PC-9 (cell line): ENCODE results near the gene RIPOR3. TPM values are rescaled to one million over a fixed set of nuclear protein-coding genes. Genes with fewer than 3 reads are reported as not detected.

Experiments
- BruUV-seq: library from RNA; stranded (reverse); fragments of 400-500 nt; replicated peaks from 2 replicates; lab custom pipeline; 2021; lab: Mats Ljungman, UMichigan
- CTCF ChIA-PET: fragments of 300-600 bp; sonication (Branson Sonifier 250); formaldehyde crosslinking; loops from one replicate; lab custom pipeline; 2022; ENCODE audit warnings: antibody characterized with exemption; lab: Charles Lee
- POLR2A ChIA-PET: fragments of 300-600 bp; sonication (Branson Sonifier 250); formaldehyde crosslinking; loops from one replicate; lab custom pipeline; 2022; ENCODE audit warnings: antibody characterized with exemption; ENCODE audit not compliant: unreplicated experiment; lab: Charles Lee
- DNase-seq, 2 experiments: peaks; one replicate each; pipeline versions ENCODE4 v3.0.0 to v3.0.0-alpha.2; 2015 to 2022; ENCODE audit warnings: mixed read lengths in 1 of 2
- H2AFZ ChIP-seq: fragments of 200-600 bp; sonication (generic); 2 replicates; pipeline ENCODE4 v1.8.1; 2017; ENCODE audit warnings: antibody characterized with exemption
- H3F3A ChIP-seq: fragments of 200-600 bp; sonication (generic); 2 replicates; pipeline ENCODE4 v1.8.1; 2017; ENCODE audit warnings: antibody characterized with exemption, mild to moderate bottlenecking, low read depth; ENCODE audit not compliant: insufficient read depth
- H3K27ac ChIP-seq: fragments of 200-600 bp; sonication (generic); 2 replicates; pipeline ENCODE4 v1.6.1; 2016; ENCODE audit warnings: mixed run types
- H3K27me3 ChIP-seq: fragments of 200-600 bp; sonication (generic); 2 replicates; pipeline ENCODE4 v1.6.1; 2016; ENCODE audit warnings: low read depth, mixed run types; ENCODE audit not compliant: insufficient read depth
- H3K36me3 ChIP-seq: fragments of 200-600 bp; sonication (generic); 2 replicates; pipeline ENCODE4 v1.6.1; 2016; ENCODE audit warnings: low read depth, mixed run types
- H3K4me1 ChIP-seq: fragments of 200-600 bp; sonication (generic); replicated peaks from 2 replicates; pipeline ENCODE4 v1.6.1; 2016; ENCODE audit warnings: mixed run types; ENCODE audit not compliant: insufficient read depth
- H3K4me2 ChIP-seq: fragments of 200-600 bp; sonication (generic); 2 replicates; pipeline ENCODE4 v1.6.1; 2017; ENCODE audit warnings: mixed run types
- H3K4me3 ChIP-seq: fragments of 200-600 bp; sonication (generic); 2 replicates; pipeline ENCODE4 v1.6.1; 2016; ENCODE audit warnings: mixed run types
- H3K79me2 ChIP-seq: fragments of 200-600 bp; sonication (generic); 2 replicates; pipeline ENCODE4 v1.6.1; 2017; ENCODE audit warnings: low read depth, mixed run types
- H3K9me2 ChIP-seq: fragments of 200-600 bp; sonication (generic); 2 replicates; pipeline ENCODE4 v1.8.1; 2017; ENCODE audit warnings: mild to moderate bottlenecking; ENCODE audit not compliant: insufficient read depth
- H3K9me3 ChIP-seq: fragments of 200-600 bp; sonication (generic); 2 replicates; pipeline ENCODE4 v1.8.1; 2016; ENCODE audit warnings: low read depth; ENCODE audit not compliant: insufficient read depth
- H4K20me1 ChIP-seq: fragments of 200-600 bp; sonication (generic); 2 replicates; pipeline ENCODE4 v1.8.1; 2017; ENCODE audit not compliant: insufficient read depth
- CTCF ChIP-seq: fragments of 200-600 bp; sonication (generic); conservative IDR thresholded peaks from 2 replicates; pipeline ENCODE4 v1.6.1; 2017; ENCODE audit warnings: mixed run types, antibody characterized with exemption, mild to moderate bottlenecking, moderate library complexity
- EZH2 ChIP-seq: fragments of 200-600 bp; sonication (generic); IDR thresholded peaks from 2 replicates; pipeline ENCODE4 v1.8.0; 2017; ENCODE audit warnings: antibody characterized with exemption, low read depth
- intact Hi-C: fragments of 100-400 bp; cut with micrococcal nuclease; formaldehyde crosslinking; loops from one replicate; pipeline ENCODE4 v1.10.0; 2022; ENCODE audit not compliant: unreplicated experiment
- total RNA-seq: library from RNA; stranded (reverse); gene quantifications from 2 replicates; pipeline ENCODE4 v1.2.3, GENCODE V29; 2021

Gene RIPOR3
- total RNA-seq, 1 experiment from 2014 or later: 6.3 TPM

- Histone ChIP-seq H3K79me2 (no peaks in the 10 kb centered on the region), H3K4me2 (no peak overlapping the region), H3K27ac (no peak overlapping the region), H3K36me3 (no peaks in the 10 kb centered on the region), H3F3A (peaks cover 35% of the 10 kb centered on the region; the same call in 1 of the 2 replicates), H3K9me3 (no peaks in the 10 kb centered on the region), H3K27me3 (no peaks in the 10 kb centered on the region), H3K4me3 (no peak overlapping the region), H4K20me1 (no peaks in the 10 kb centered on the region), H3K9me2 (no peaks in the 10 kb centered on the region), H2AFZ (no peak overlapping the region), H3K4me1 (peaks cover 40% of the 10 kb centered on the region)
- CTCF ChIA-PET: no interaction called here
- TF ChIP-seq EZH2: no peak
- TF ChIP-seq CTCF: no peak
- BruUV-seq: no TSS peak
- POLR2A ChIA-PET: interaction anchor here (0.5 to 0.7 kb wide), 2 partner anchors 71 to 138 kb away, joined by 3 to 16 read pairs; no protein-coding TSS in a partner anchor
- DNase-seq: no peak
- intact Hi-C loops: no loop called here
These were observed 58.0 kb downstream of the RIPOR3 start for GRCh38 chr20:50633361-50633760.

- Histone ChIP-seq H3K36me3 (no peaks in the 10 kb centered on the region), H3K27me3 (no peaks in the 10 kb centered on the region), H3K4me3 (no peak overlapping the region), H3K27ac (no peak overlapping the region), H3K4me1 (peaks cover 34% of the 10 kb centered on the region), H3K9me3 (no peaks in the 10 kb centered on the region), H3K9me2 (no peaks in the 10 kb centered on the region), H3F3A (peaks cover 37% of the 10 kb centered on the region; the same call in 1 of the 2 replicates), H3K4me2 (no peak overlapping the region), H4K20me1 (no peaks in the 10 kb centered on the region), H3K79me2 (no peaks in the 10 kb centered on the region), H2AFZ (no peak overlapping the region)
- ChIA-PET CTCF (interaction anchor here (0.5 kb wide), 1 partner anchor 26 kb away, joined by 3 read pairs; no protein-coding TSS in a partner anchor), POLR2A (interaction anchor here (0.5 kb wide), 1 partner anchor 137 kb away, joined by 3 read pairs; no protein-coding TSS in a partner anchor)
- intact Hi-C loops: no loop called here
- DNase-seq: no peak
- TF ChIP-seq CTCF (no peak), EZH2 (no peak)
- no TSS peak for BruUV-seq
These were observed 58.6 kb downstream of the RIPOR3 start for GRCh38 chr20:50632701-50633100.

GRCh38 chr20:50632236-50632635, 59.1 kb downstream of the RIPOR3 start:
- POLR2A ChIA-PET: interaction anchor here (0.5 kb wide), 1 partner anchor 137 kb away, joined by 24 read pairs; no protein-coding TSS in a partner anchor
- H4K20me1 ChIP-seq: no peaks in the 10 kb centered on the region
- CTCF ChIA-PET: interaction anchor here (0.5 kb wide), 1 partner anchor 27 kb away, joined by 3 read pairs; no protein-coding TSS in a partner anchor
- peaks cover 29% of the 10 kb centered on the region for H3K4me1 ChIP-seq
- intact Hi-C loops: no loop called here
- H3K27me3 ChIP-seq: no peaks in the 10 kb centered on the region
- TF ChIP-seq EZH2: no peak
- no peak for TF ChIP-seq CTCF
- H3K36me3 ChIP-seq: no peaks in the 10 kb centered on the region
- no peak for DNase-seq
- H2AFZ ChIP-seq: no peak overlapping the region
- no peaks in the 10 kb centered on the region for H3K9me3 ChIP-seq
- no peak overlapping the region for H3K4me3 ChIP-seq
- H3K4me2 ChIP-seq: no peak overlapping the region
- no peak overlapping the region for H3K27ac ChIP-seq
- no peaks in the 10 kb centered on the region for H3K9me2 ChIP-seq
- no TSS peak for BruUV-seq
- H3F3A ChIP-seq: peaks cover 37% of the 10 kb centered on the region; the same call in 1 of the 2 replicates
- no peaks in the 10 kb centered on the region for H3K79me2 ChIP-seq
